NCI-H2171 (cell line): ENCODE results near the gene HES4.

Experiments used
- DNase-seq: peaks from one replicate; lab custom pipeline; 2025; lab: John Stamatoyannopoulos, UW

The HES4 gene

GRCh38 chr1:999725-1000356 is at the start of gene HES4:
Gene HES4 (minus strand): TSS chr1:1000097. CDS start chr1:999973, 124 bp downstream.
- peak; percentile 91 for DNase-seq

DNA sequence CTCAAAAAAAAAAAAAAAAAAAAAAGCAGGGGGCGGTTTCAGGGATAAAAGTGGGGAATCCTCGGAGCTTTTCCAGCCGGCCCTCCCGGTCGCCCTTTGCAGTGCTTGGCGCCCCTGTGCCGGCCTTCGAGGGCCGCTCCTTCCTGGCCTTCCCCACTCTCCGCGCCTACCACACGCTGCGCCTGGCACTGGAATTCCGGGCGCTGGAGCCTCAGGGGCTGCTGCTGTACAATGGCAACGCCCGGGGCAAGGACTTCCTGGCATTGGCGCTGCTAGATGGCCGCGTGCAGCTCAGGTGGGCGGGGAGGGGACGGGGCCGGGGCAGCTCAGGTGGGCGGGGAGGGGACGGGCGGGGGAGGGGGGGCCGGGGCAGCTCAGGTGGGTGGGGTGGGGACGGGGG is 48.9 kb upstream of the HES4 start:
- DNase-seq, result no peak

GRCh38 chr1:1047963-1048362 is 48.1 kb upstream of the HES4 start:
- DNase-seq, result no peak

- DNase-seq, result no peak
Observed at GRCh38 chr1:1047407-1047806, 47.5 kb upstream of the HES4 start.

GRCh38 chr1:1046767-1047166 is 46.9 kb upstream of the HES4 start:
- no peak for DNase-seq

GRCh38 chr1:1046243-1046642 is 46.3 kb upstream of the HES4 start:
- no peak for DNase-seq

DNA sequence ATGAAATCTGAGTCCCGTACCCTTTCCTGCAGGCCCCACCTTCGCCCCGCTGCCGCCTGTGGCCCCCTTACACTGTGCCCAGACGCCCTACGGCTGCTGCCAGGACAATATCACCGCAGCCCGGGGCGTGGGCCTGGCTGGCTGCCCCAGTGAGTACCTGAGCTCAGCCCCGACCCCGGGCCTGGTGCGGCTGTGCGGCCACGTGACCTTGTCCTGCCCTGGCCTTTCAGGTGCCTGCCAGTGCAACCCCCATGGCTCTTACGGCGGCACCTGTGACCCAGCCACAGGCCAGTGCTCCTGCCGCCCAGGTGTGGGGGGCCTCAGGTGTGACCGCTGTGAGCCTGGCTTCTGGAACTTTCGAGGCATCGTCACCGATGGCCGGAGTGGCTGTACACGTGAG is 45.2 kb upstream of the HES4 start:
- DNase-seq, result no peak

DNA sequence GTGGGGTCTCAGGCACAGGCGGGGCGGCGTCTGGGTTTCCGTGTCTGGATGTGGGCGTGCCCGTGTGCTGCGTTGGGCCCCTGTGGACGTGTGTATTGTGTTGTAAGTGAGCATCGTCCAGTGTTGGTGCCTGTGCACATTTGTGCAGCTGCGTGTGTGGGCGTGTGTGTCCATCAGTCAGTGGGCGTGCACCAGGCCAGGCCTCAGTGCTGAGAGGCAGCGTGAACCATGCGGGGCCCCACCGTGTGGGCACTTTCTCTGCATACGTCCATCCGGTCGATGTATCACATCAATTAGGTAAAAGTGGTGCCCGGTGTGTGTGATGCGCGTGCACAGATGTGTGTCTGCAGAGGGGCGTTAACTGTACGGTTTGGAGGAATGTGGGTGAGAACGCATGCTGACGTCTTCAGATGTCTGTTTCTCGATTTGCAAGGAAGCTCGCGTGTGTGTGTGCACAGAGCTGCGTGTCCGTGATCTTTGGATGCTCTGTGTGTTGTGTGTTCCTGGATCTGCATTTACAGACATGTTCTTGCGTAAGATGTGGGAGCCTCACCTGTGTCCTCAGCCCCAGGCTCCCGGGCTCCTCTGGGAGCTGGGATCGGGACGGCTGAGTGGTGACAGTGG is 44.7 kb upstream of the HES4 start:
- no peak for DNase-seq

GRCh38 chr1:1043921-1044320 is 44.0 kb upstream of the HES4 start:
- no peak for DNase-seq

- no peak for DNase-seq
Observed at GRCh38 chr1:1043411-1043810, 43.5 kb upstream of the HES4 start.

DNA sequence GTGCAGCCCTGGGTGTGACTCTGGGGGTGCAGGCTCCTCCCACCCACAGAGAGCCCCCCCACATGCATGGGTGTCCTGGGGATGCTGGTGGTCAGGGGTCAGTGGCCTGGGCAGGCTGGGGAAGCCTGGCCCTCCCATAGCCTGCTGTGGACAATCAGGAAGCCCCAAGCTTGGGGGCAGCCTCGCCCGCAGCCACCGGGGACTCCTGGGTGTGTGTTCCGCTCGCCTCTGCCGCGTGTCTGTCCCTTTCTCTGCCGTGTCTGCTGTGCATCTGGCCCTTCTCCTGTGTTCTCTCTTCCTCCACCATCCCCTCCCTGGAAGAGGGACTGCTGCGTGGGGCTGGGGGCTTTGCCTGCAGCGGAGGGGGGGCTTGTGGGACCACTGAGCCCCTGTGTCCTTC is 42.9 kb upstream of the HES4 start:
- DNase-seq, result no peak

DNA sequence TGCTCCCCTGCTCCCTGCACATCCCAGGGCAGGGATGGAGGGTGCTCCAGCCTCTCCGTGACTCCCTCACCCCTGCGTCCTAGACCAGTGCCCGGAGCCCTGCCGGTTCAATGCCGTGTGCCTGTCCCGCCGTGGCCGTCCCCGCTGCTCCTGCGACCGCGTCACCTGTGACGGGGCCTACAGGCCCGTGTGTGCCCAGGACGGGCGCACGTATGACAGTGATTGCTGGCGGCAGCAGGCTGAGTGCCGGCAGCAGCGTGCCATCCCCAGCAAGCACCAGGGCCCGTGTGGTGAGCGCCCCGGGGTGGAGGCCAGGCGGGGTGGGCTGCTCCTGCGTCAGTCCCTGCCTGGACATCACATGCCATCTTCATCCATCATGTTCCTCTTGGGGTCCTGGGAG is 42.0 kb upstream of the HES4 start:
- no peak for DNase-seq

DNA sequence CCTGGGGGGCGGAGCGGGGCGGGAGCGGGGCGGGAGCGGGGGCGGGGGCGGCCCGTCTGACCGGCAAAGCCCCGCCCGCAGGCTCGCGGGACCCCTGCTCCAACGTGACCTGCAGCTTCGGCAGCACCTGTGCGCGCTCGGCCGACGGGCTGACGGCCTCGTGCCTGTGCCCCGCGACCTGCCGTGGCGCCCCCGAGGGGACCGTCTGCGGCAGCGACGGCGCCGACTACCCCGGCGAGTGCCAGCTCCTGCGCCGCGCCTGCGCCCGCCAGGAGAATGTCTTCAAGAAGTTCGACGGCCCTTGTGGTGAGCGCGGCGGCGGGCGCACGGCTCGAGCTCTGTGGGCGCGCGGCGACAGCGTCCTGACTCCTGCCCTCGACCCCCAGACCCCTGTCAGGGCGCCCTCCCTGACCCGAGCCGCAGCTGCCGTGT is 41.2 kb upstream of the HES4 start:
- no peak for DNase-seq

DNA sequence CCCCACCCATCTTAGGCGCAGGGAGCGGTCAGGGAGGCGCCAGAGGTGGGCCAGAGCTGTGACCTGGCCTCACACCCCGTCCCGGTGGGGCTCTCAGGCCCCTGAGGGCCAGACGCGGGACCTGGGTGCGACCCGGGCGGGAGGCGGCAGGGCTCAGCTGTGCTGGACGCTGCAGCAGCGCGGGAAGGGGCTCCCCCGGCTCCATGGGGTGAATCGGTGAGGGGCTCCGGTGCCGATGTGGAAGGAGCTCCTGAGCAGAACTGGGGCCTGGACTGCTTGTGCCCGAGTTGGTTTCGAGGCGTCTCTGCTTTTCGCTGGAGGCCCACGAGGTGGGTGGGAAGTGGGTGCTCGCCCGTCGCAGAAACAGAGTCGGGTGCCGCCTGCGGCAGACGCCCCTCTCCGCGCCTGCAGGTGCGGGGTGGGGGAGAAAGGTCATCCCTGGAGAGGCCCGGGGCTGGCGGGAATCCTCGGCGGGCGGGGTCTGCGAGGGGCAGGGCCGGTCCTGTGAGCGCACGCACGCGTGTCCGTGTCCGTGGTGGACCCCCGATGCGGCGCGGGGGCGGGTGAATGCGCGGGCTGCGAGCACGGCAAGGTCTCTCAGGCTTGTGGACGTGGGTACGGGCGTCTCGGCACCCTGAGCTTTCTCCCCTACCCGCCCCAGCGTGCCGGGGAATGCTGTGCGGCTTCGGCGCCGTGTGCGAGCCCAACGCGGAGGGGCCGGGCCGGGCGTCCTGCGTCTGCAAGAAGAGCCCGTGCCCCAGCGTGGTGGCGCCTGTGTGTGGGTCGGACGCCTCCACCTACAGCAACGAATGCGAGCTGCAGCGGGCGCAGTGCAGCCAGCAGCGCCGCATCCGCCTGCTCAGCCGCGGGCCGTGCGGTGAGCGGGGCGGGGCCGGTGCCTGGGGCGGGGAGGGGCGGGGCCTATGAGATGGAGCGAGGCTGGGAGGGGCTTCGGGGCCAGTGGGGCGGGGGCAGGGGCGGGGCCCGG is 40.4 kb upstream of the HES4 start:
- peak; percentile 87 for DNase-seq

DNA sequence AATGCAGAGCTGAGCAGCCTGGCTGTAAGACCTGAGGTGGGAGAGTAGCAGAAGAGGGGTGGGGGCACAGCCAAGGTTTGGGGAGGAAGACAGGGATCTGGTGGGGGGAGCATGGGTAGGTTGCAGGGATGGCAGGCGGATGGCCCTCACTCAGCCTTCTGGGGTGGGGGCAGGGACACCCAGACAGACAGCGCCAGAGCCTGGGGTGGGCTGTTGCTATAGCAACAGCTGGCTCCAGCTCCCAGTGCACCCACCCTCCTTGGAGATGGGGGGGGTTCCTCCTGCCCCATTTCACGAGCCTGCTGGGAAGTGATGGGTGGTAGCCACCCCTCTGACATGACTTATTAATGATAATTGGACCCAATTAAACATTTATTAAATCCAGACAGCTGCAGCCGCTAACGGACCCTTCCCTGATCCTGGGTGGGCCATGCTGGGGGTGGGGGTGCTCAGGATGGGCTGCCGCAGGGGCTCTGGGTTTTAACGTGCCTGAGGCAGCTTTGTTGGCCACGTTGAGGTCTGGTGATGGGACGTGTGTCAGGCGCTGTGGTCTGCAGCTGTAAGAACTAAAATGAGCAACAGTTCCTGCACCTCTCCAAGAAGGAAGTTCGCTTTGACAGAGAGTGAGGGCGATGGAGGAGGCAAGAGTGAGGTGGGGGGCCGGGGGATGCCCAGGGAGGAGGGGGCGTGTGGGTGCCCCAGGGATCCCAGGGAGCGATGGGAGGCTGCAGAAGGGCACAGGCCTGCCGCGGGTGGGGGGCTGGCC is 39.4 kb upstream of the HES4 start:
- DNase-seq, result no peak

DNA sequence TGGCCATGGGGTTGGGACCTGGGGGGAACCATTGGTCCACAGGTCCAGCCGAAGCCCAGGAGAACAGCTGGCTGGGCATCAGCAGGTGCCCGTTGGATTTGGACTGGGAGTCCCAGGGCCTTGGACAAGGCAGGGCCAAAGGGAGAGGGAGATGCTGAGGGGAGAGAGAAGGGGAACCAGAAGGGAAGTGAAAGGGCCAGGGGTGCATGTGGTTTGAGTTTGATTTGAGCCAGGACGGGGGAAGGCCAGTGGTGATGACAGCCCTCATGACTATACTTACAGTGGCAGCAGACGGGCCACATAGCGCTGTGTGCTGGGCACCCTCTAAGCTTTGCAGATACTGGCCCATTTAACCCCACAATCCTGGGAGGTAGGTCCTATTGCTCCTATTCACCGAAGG is 38.8 kb upstream of the HES4 start:
- DNase-seq, result no peak

- DNase-seq, result no peak
Observed at GRCh38 chr1:1037366-1038327, 37.8 kb upstream of the HES4 start.

- no peak for DNase-seq
Observed at GRCh38 chr1:1035291-1035943, 35.5 kb upstream of the HES4 start.

DNA sequence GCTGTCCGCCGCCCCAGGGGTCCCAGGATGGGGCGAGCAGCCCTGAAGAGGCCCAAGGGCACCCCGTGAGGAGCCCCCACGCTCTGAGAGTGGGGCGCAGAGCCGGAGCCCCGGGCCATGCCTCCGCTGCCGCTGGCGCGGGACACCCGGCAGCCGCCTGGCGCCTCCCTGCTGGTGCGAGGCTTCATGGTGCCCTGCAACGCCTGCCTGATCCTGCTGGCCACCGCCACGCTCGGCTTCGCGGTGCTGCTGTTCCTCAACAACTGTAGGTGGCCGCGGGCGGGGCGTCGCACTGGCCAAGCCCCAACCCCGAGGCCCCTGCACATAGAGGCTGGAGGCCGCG is 34.5 kb upstream of the HES4 start:
- DNase-seq, result no peak

GRCh38 chr1:1033731-1034438 is 34.0 kb upstream of the HES4 start:
- no peak for DNase-seq
